Measurements from ENCODE around the gene BIN1.

BIN1 gene

GRCh38 chr2:127106991-127107621, at the start of gene BIN1:
Gene BIN1 (minus strand): TSS chr2:127107154. CDS start chr2:127106943, 211 bp downstream.
- DNase-seq: peak; percentile 76

GRCh38 chr2:127155947-127156346, 49.0 kb upstream of the BIN1 start:
- DNase-seq: no peak

DNA sequence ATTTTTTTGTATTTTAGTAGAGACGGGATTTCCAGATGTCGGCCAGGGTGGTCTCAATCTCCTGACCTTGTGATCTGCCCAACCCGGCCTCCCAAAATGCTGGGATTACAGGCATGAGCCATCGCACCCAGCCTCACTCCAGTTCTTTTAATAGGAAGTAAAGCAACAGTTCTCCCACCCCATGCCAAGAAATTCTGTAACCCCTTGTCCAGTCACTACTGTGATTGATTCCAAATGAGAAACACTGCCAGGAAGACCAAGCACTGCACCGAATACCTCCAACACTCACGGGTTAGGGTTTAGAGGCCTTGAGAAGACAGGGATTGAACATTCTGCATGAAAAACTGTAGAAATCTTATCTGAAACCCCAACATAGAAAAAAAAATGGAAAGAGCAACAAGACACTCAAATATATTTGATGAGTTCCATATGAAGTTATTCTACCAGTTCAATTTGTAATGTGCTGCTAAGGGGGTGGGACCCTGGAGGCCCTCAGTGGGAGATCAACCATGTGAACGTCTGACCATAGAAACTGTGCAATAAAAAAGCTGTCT, 48.2 kb upstream of the BIN1 start:
- DNase-seq: no peak

GRCh38 chr2:127154396-127154795, 47.4 kb upstream of the BIN1 start:
- no peak for DNase-seq

DNA sequence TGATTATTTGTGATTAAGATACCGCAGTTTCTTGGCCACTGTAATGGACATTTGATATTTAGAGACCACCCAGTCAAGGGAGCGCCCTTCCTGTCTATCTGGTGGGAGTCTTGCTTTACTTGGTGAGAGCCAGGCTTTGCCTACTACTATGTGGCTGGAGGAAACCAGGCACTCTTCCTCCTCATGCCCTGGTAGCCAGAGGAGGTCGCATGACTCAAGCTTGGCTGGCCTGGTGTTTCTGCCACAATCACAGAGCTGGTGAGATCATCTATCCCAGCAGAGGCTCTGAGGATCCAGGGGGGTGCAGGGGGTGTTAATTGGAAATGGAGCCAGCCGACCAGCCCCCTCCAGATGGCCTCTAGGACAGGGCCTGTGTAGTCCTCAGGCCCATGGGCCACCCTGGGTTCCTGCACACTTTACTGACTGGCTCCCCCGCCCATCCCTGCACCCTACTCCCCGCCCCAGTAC, 46.8 kb upstream of the BIN1 start:
- no peak for DNase-seq

- no peak for DNase-seq
Observed at GRCh38 chr2:127150996-127151395, 44.0 kb upstream of the BIN1 start.

DNA sequence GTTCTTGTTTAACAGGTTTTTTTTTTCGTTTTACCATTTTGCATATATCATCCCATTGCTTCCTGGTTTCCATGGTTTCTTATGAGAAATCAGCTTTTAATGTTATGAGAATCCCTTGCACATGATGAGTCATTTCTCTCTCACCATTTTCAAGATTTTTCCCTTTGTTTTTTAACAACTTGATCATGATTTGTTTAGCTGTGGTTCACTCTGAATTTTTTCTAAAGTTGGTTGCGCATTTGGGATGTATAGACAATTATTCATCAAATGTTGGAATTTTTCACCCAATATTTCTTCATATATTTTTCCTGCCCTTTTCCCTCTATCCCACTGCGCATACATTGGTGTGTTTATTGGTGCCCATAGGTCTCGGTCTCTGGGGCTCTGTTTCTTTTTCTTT, 42.4 kb upstream of the BIN1 start:
- no peak for DNase-seq

GRCh38 chr2:127146820-127147502, 40.0 kb upstream of the BIN1 start:
- DNase-seq: no peak

- no peak for DNase-seq
Observed at GRCh38 chr2:127146071-127146725, 39.2 kb upstream of the BIN1 start.

DNA sequence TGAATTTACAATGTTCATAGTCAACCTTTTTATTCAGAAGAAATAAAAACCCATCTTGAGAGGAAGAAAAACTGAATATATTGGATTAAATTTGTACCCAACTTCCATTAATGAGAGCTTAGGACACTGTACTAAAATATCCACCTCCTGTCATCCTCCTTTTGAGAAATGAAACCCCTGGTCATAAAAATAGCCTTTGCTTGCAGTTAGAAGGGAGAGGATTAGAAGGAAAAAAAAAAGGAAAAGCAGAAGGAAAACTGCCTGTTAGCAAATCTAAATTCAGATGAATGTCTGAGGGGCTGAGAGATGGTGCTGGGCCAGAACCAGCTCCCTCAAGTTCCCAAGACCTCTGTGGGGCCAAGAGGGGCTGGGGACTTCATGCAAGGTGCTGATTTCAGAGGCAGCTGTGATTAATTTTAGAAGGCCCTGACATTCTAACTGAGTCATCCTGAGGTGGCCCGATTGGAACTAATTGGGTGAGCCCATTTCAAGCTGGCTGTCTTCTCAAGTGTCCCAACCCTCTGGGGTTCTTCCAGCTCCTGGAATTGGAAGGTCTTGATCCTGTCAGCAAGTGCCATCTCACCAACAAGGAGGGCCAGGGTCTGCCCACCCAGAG, 38.4 kb upstream of the BIN1 start:
- no peak for DNase-seq

GRCh38 chr2:127143841-127144782, 37.2 kb upstream of the BIN1 start:
- DNase-seq: no peak

- DNase-seq: no peak
Observed at GRCh38 chr2:127142663-127143630, 36.0 kb upstream of the BIN1 start.

DNA sequence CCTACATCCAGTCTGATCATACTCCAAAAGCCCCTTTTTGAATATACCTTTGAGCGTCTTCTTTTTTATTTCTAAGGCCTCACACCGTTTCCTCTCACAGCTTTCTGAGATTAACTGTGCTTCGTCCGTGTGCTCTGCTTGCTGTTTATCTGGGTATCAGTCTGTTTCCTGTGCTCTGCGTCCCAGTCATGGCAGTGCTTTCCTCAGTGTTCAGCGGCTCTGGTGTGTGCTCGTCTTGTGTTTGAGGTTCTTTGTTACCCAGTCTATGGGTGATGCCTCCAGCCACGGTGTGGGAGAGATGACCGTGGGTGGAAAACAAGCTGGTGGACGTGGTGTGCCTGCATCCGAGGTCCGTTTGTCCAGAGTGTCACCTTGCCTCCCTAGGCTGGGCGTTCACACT, 33.6 kb upstream of the BIN1 start:
- DNase-seq: peak; percentile 25

GRCh38 chr2:127139766-127140165, 32.8 kb upstream of the BIN1 start:
- DNase-seq: no peak

DNA sequence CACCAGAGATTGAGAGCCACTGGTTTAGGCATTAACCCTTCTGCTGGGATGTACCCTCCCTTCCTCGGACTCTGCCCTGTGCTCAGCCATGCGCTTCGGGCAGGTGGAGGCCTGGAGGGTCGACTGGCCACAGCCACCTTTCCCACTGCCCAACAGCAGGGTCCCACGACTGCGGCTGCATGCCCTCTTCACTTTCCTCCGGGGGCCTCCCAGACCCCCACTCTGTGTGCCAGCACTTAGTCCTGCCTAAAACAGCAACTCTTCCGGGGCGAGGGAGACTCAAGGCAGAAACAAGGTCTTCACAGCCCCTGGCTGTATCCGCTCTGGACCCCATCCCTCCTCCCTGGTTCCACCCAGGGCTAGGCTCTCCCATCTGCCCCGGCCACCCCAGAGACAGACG, 31.3 kb upstream of the BIN1 start:
- DNase-seq: no peak

GRCh38 chr2:127137741-127138140, 30.8 kb upstream of the BIN1 start:
- DNase-seq: no peak

DNA sequence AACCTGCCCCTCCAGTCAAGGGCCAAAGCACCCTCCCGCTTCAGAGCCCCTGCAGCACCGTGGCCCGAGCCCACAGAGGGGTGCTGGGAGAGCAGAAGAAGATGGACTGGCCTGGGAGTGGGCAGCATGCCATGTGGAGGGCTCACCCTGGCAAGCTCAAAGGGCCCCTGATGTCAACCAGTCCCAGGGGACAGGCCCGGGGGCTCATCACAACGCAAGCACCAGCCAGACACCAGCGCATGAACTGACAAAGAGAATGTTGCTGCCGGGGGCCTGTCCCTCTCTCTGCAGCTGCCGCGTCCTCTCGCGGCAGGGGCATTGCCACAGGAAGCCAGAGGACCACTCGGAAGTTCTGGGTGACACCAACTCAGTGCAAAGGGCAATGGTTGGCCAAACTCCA, 30.3 kb upstream of the BIN1 start:
- DNase-seq: no peak

DNA sequence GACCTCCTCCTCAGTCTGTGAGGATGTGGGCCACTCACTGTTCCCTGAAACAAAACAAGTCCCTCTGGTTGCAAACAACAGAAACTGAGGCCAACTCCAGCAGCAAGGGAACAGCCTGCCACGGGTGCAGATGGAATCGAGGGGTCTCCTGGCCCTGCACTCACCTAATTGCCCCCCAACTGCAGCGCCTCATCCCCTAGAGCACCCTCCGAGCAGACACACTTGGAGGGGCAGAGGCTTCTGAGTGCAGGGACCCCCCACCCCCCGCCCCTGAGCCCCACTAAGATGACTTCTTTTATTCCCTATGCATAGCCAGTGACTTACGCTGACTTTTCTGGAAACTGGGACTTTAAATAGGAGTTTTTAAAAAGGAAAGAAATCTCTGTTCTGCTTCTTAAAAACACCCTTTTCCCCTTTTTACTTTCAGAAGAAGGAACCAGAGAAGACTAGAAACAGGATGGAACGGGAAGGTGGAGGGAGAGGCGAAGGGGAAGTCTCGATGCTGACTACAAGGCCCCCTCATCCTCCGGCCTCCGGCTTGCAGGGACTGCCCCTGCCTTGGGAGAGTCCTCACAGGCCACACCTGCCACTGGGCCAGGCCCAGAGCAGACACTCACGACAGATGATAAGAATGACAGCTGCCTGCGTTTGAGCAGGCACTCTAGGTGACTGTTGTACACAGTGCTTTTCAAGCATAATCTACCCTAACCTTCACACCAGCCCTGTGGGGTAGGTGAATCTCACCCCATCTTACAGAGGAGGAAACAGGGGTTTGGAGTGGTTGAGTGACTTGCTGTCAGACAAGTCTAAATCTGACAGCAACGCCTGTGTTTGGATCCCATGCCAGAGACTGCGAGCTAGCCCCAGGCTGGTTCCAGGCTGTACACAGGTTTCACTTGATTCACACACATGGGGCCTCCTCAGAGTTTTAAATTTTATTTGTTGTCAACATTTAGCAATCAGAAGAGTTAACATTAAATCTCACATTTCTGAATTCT, 28.2 kb upstream of the BIN1 start:
- DNase-seq: peak; percentile 9

DNA sequence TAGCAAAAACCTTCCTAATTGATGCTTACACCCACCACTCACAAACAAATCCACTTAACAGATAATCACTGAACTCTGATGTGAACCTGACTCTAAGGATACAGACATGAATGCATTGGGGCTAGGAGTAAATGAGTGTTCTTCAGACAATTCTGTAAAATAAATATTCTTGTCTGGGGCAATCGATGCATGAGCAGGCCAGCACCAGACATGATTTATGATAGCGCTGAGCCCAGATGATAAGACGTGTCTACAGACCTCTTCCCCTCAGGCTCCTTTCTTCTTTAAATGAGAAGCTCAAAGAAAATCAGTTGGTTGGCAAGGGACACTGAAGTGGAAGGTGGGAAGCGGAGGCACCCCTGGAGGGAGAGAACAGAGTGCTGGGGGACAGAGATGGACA, 27.3 kb upstream of the BIN1 start:
- peak; percentile 21 for DNase-seq

GRCh38 chr2:127133793-127134192, 26.8 kb upstream of the BIN1 start:
- DNase-seq: no peak
